COLO668 (cell line): ENCODE measurements around the gene FADS2.

Experiments used
- DNase-seq: peaks from one replicate; lab custom pipeline; 2025; ENCODE audit not compliant: unreplicated experiment; lab: John Stamatoyannopoulos, UW

The FADS2 gene

GRCh38 chr11:61885784-61886580, 57.9 kb downstream of the FADS2 start:
- no peak for DNase-seq

DNA sequence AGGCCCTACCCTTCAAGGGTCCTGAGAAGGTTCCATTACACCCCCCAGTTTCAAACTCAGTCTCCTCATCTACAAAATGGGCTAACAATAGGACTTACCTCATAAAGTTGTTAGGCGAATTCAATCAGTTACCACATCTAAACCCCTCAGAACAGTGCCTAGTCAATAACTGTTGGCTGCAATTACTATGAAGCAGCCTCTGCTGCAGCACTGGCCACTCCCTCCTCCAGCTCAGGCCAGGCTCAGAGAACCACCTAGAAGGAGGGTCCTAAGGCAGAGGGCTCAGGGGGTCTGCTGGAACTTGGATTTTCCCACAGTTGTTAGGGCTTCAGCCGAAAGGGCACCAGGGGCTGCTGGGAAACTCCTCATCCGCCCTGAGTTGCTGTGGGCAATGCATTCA, 58.5 kb downstream of the FADS2 start:
- DNase-seq, result no peak

DNA sequence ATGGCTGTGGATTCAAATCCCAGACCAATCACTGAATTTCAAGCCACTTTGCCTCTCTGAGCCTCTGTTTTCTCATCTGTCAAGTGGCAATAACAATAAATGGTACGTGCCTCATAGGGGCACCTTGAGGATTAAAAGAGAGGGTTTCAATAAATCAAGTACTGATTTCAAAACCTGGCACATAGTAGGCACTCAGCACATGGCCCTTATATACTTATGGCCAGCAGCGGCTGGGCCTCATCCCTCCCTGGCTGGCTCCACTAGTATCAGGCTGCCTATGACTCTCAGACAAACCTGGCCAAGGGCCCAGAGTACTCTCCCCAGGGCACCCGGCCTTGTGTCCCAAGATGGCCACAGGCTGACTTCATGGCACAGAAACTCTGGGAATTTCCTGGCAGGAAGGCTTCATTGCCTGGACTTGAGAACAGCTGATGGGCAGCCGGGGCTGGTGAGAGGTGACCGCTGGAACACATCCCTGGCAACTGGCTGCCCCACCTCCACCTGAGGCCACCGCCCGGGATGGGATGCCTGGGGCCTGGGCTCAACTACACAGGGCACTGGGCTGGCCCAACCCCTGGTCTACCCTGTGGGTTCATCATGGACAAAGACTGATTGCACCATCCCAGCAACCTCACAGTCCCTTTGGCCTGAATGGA, 59.9 kb downstream of the FADS2 start:
- no peak for DNase-seq

- DNase-seq, result no peak
Observed at GRCh38 chr11:61888590-61888989, 60.5 kb downstream of the FADS2 start.

GRCh38 chr11:61889831-61890230, 61.7 kb downstream of the FADS2 start:
- no peak for DNase-seq

DNA sequence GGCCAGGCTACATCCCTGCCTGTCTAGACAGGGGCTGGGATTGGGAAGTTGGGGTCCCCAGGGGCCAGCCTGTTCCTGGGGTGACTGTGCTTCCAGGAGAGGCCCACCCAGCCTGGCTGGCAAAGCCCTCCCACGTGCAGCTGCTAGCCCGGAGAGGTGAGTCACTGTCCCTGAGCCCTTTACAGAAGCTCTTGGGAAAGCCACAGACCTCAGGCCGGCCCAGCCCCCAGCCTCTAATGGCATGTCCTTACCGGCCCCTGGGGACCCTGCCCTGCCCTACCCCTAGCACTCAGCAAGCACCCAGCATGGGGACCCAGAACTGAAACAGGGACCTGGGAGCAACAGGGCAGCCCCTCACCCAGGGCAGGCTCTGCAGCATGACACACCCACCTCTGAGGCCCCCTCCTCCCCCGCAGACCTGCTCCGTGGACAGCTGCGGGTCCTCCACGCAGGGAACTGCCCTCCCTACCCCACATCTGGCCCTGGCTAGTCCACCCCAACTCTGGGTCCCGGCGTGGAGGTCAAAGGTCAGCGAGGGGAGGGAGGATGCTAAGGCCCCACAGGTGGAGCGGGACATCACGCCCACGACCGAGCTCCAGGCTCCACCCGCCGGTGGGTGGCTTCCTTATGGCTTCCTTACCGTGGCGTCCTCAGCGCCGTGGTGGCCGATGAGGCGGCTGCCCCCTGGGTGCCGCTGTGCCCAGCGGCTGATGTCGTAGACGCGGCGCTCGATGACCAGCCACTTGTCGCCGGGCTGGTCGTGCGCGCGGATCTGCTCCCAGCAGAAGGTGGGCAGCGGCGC, 62.6 kb downstream of the FADS2 start:
- peak; percentile 56 for DNase-seq

DNA sequence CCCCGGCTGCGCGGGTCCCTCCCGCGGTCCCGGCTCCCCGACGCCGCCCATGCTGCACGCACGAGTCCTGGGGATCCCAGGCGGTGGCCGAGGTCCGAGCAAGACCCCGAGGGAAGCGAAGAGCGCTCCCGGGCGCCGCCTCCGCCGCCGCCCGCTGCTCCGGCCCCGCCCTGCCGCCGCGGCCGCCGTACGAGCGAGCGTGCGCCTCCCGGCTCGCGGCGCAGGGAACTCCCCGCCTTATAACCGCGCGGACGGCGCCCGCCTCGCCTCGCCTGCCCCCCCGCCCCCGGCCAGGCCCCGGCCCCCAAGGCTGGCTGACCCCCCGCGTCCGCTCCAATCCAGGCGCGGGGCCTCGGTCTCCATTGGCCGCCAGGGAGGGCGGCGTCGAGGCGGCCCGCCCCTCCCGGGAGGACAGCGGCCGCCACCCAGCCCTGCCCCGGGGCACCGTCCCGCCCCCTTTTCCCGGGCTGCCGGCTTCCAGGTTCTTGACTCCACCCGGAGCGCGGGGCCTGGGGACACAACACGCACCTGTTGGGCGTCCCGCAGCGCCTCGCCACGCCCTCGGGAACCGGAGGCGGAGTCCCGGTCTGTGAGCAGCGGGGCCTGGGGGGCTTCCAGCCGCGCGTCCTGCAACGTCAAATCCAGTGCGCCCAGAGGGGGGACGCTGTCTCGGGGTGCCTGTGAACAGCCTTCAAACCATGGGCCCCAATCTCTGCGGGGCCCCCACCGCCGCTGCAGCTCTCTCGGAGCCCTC, 63.4 kb downstream of the FADS2 start, which contains the start of gene FADS3:
FADS3 (minus strand) TSS at position 215 of the 754 bp plus-strand sequence; CDS start at position 51, 164 bp downstream.
- peak; percentile 87 for DNase-seq

DNA sequence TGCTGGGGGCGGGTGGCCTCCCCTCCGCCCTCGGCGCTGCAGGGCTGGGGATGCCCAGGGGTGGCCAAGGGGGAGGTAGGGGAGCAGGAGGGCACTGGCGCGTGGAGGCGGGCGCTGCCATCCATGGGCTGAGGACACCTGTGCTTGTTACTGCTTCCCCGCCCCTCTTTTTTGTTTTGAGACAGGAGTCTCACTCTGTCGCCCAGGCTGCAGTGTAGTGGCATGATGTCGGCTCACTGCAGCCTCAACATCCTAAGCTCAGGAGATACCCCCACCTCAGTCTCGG, 63.9 kb downstream of the FADS2 start:
- peak; percentile 50 for DNase-seq

GRCh38 chr11:61893981-61894380, 65.9 kb downstream of the FADS2 start:
- DNase-seq, result no peak

DNA sequence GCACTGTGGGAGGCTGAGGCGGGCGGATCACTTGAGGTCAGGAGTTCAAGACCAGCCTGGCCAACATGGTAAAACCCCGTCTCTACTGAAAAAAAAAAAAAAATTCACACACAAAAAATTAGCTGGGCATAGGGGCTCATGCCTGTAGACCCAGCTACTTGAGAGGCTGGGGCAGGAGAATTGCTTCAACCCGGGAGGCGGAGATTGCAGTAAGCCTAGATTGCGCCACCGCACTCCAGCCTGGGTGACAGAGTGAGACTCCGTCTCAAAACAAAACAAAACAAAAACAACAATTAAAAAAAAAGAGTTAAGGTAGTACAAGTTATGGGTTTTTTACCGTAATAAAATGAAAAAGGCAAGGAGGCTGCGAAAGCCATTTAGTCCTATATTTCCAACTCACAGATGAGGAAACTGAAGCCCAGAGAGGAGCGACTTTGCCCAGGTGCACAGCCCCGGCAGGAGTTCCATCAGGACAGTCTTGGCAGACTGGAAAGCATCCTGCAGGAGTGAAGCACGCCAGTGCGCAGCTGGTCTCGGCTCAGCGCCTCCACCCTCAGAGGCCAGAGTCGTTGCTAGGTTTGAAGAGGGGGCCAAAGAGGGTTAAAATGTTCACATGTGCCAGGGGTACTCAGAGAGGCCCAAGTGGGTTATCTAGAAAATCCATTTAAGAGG, 67.1 kb downstream of the FADS2 start:
- no peak for DNase-seq

- DNase-seq, result no peak
Observed at GRCh38 chr11:61895718-61896059, 67.6 kb downstream of the FADS2 start.

DNA sequence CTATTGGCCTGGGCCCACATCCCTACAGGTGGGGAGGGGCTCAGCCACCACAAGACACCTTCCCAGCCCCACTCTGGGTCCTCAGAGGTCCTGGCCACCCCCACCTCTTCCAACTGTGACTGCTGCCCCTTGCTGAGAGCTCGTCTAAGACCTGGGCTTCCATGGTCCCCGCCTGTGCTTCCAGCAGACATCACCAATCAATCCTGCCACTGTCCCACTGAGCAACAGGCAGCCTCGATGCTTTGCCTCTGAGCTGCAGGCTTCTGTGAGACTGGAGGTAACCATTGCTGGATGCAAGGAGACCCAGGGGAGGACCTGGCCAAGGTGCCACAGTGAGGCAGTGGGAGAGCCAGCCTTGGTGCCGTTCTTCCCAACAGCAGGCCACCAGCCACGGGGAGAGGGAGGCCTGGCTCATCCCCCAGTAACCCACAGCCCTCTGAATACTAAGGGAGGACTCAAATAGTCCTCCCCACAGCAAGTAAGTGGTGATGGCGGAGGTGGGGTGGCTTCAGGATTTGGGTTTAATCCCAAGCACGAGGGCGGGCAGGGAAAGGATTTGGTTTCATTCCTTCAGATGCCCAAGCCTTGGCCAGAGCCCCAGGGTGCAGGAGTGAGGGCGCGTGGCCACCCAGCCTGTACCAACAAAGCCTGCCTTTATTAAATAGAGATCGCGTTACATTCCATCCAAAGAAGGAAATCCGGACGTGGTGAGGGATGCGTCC, 68.7 kb downstream of the FADS2 start:
- no peak for DNase-seq

DNA sequence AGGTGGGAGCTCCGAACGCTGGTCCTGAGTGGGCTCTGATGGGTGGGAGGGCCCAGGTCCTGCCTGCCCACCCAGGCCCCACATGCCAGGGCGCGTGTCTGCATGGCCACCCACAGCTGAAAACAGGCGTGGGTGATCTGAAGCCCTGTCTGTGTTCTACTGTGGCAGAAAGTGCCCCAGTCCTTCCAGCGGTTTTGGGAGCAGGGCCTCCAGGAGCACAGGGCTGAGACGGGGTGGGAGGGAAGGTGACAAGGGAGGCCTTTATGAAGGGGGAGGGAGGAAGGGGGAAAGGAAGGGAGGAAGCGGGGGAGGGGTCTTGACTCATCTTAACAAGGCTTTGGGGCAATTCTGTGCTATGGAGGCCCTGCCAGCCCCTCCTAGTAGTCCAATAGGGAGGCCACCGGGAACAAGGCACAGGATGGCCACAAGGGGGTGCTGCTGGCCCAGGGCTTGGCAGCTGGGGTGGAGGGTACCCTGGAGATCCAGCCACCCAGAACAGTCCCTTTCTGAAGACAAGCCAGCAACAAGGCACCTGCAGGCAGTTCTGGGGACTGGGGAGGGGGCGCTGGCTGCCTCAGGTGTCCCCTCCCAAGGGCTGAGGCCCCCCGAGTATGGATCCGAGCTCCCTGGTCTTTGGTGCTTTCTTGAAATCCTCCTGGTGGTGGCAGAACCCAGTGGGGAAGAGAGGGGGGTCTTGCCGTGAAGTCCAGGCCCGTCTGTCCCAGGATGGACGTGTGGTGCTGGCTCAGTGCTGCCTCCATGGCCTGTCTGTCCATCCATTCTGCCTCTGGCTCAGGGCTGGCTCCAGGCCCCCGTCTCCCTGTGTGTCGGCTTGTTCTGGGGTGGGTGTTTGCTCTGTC, 69.5 kb downstream of the FADS2 start:
- peak; percentile 66 for DNase-seq

- DNase-seq, result no peak
Observed at GRCh38 chr11:61898247-61898582, 70.1 kb downstream of the FADS2 start.

GRCh38 chr11:61899146-61899841, 71.2 kb downstream of the FADS2 start:
- peak; percentile 75 for DNase-seq

GRCh38 chr11:61900251-61900650, 72.2 kb downstream of the FADS2 start:
- DNase-seq, result no peak

GRCh38 chr11:61901397-61901796, 73.3 kb downstream of the FADS2 start:
- no peak for DNase-seq

DNA sequence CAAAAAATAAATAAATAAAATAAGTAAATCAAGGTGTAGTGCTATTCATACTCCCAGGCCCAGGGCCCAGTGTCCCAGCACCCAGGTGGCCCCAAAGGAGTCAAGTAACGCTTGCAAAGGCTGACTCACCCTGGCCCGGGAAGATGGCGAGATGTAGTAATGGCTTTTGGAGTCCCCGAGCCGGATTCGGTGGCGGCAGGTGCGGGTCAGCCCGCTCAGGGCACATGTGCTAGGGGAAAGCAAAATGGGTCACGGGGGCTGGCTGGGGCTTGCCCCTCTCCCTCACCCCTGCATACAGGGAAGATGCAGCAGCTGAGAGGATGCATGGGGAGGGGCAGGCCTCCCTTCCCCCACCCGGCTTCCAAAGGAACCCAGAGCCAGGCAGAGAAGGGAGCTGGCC, 74.2 kb downstream of the FADS2 start:
- no peak for DNase-seq

- DNase-seq, result no peak
Observed at GRCh38 chr11:61903845-61904244, 75.7 kb downstream of the FADS2 start.
